Neuron (in vitro differentiated cells): Measurements from ENCODE around the gene TSR3.

Experiments used
- H2AFZ ChIP-seq: one replicate; pipeline ENCODE4 v1.6.1; 2013; ENCODE audit warnings: low read depth, mild to moderate bottlenecking, inconsistent platforms, low read length, moderate library complexity
- H3K27me3 ChIP-seq: one replicate; pipeline ENCODE4 v1.6.1; 2013; ENCODE audit warnings: low read length; ENCODE audit not compliant: insufficient read depth
- H3K36me3 ChIP-seq: one replicate; pipeline ENCODE4 v1.6.1; 2013; ENCODE audit warnings: low read length; ENCODE audit not compliant: insufficient read depth
- H3K4me1 ChIP-seq: one replicate; pipeline ENCODE4 v1.6.1; 2013; ENCODE audit warnings: low read length; ENCODE audit not compliant: insufficient read depth
- H3K4me3 ChIP-seq: 2 replicates; pipeline ENCODE4 v1.5.1; 2013; ENCODE audit warnings: mild to moderate bottlenecking, low read length, moderate library complexity
- H3K9me3 ChIP-seq: one replicate; pipeline ENCODE4 v1.6.1; 2013; ENCODE audit warnings: low read length

TSR3 gene

DNA sequence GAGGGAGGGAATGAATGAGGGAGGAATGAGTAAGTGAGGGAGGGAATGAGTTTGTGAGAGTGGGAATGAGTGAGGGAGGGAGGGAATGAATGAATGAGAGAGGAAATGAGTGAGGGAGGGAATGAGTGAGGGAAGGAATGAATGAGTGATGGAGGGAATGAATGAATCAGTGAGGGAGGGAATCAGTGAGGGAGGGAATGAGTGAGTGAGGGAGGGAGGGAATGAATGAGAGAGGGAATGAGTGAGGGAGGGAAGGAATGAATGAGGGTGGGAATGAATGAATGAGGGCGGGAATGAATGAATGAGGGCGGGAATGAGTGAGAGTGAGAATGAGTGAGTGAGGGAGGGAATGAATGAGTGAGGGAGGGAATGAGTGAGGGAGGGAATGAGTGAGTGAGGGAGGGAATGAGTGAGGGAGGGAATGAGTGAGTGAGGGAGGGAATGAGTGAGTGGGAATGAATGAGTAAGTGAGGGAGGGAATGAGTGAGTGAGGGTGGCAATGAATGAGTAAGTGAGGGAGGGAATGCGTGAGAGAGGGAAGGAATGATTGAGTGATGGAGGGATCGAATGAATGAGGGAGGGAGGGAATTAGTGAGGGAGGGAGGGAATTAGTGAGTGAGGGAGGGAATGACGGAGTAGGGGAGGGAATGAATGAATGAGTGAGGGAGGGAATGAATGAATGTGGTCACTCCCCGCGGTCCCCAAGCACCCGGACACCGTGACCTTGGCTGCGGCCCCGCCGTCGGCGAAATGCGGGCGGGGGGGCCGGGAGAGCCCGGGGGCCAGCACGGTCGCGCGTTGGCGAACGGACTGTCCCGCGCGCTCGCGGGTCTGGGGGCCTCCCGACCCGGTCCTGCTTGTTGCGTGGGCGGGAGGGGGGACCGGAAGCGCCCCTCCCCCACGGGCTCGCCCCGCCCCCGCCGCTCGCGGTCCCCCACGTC is 43.4 kb downstream of the TSR3 start:
- Histone ChIP-seq H3K4me3 (peak overlapping the region; percentile 89), H2AFZ (peak overlapping the region; percentile 58), H3K9me3 (no peaks in the 10 kb centered on the region)

DNA sequence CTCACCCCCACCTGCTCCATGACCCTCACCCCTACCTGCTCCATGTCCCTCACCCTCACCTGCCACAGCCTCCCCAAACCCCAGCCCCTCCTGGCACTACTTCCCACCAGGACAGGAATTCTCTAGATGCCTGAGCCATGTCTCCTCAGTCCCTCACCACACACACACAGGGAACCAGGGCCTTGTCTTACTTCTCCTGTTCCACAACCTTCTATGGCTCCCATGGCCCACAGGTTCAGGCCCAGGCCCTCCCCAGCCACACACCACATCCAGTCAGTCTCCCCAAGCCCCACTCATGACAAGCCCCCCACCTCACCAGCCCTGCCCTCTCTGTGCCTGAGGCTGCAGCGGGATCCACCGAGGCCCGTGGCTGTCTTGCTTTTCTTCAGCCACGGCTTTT is 45.3 kb downstream of the TSR3 start:
- Histone ChIP-seq H3K4me3 (no peak overlapping the region), H3K36me3 (no peaks in the 10 kb centered on the region), H3K27me3 (peaks cover 7% of the 10 kb centered on the region), H3K9me3 (no peaks in the 10 kb centered on the region), H2AFZ (no peak overlapping the region), H3K4me1 (peaks cover 12% of the 10 kb centered on the region)

More for the DNA sequence above, 43.4 kb downstream of the TSR3 start:
- H3K36me3 ChIP-seq = peaks cover 16% of the 10 kb centered on the region
- H3K27me3 ChIP-seq = no peaks in the 10 kb centered on the region
- H3K4me1 ChIP-seq = peaks cover 24% of the 10 kb centered on the region

- peaks cover 9% of the 10 kb centered on the region for H3K27me3 ChIP-seq
- no peaks in the 10 kb centered on the region for H3K36me3 ChIP-seq
- no peak overlapping the region for H2AFZ ChIP-seq
- no peaks in the 10 kb centered on the region for H3K9me3 ChIP-seq
- H3K4me3 ChIP-seq = no peak overlapping the region
- peaks cover 9% of the 10 kb centered on the region for H3K4me1 ChIP-seq
Observed at GRCh38 chr16:1305823-1306222, 45.9 kb downstream of the TSR3 start.

DNA sequence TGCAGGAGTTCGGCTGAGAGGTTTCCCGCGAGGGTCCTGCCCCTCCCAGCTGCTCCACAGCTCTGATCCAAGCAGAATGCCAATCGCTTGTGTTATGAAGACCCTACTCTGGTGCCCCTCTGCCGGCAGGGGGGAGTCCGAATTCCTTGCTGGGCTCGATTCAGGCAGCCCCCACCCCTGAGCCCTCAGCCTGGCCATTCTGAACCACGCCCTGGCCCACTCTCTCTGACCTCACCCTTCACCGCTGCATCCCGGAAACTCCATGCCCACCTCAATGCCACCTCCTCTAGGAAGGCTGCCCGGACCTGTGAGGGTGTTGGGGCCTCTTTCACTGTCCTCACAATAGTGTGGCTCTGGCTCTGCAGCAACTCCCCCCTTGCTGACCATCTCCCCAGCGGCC is 50.1 kb downstream of the TSR3 start:
- H3K36me3 ChIP-seq = no peaks in the 10 kb centered on the region

DNA sequence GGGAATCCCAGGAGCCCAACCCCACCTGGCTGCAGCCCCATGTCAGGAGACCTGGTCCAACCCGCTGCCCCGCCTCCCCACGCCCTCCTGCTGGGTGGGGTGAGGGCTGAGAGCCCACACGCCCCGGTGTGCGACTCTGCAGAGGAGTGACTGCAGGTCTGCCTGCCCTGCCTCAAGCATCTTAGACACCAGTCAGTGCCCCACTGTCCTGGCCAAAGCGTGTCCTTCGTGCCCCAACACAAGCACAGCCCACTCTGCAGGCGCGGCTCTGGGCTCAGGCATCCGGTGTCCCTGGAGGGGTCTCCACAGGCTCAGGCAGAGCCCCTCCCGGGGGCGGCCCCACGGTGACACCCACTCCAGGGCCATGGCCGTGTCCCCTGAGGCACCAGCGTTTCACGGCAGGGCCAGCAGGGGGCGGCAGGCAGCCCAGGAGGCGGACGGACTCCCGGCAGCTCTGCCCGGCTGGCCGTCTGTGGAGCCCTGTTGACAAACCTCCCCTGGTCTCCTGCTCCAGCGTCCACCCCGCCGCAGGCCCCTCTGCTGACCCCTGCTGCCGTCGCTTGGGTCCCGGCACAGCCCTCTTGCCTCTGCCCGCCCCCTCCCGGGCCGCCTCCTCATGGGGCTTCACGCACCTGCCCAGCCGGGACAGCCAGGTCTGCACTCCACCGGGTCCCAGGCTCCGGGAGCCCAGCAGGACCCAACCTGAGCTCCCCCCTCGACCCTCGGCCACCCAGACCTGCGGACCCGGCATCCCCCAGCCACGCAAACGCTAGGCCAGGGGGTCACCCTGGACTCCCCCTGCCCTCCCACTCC is 50.8 kb downstream of the TSR3 start:
- Histone ChIP-seq H3K4me1 (peaks cover 4% of the 10 kb centered on the region), H3K4me3 (no peak overlapping the region), H3K36me3 (no peaks in the 10 kb centered on the region), H2AFZ (no peak overlapping the region), H3K27me3 (peaks cover 19% of the 10 kb centered on the region), H3K9me3 (no peaks in the 10 kb centered on the region)

More for the DNA sequence above, 50.1 kb downstream of the TSR3 start:
- Histone ChIP-seq H3K27me3 (peaks cover 19% of the 10 kb centered on the region), H2AFZ (no peak overlapping the region), H3K4me3 (no peak overlapping the region), H3K9me3 (no peaks in the 10 kb centered on the region), H3K4me1 (peaks cover 4% of the 10 kb centered on the region)

DNA sequence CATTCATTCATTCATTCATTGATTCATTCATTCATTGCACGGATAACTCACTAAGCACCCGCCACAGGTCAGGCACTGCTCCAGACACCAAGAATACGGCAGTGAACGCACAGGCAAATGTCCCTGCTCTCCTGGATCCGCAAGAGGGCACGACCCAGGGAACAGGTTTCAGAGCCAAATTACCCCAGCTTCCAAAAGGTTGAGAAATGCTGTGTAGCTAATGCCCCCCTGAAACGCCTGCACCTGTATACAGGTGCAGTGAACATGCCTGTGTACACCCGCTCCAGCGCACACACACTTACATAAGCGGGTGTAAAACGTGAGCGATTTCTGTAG is 51.8 kb downstream of the TSR3 start:
- Histone ChIP-seq H3K36me3 (no peaks in the 10 kb centered on the region), H3K4me3 (no peak overlapping the region), H3K27me3 (peaks cover 19% of the 10 kb centered on the region), H3K9me3 (no peaks in the 10 kb centered on the region), H3K4me1 (peaks cover 4% of the 10 kb centered on the region), H2AFZ (no peak overlapping the region)
